HG03159 (cell line): ENCODE data around the gene VPREB1.
"Not testable (repeated sequence)": the region's sequence is repeated elsewhere in the genome, so short reads cannot be mapped to it uniquely, and the experiment has no call there.

ENCODE experiments used
- ATAC-seq: cut with Tn5 transposase; IDR thresholded peaks from one replicate; pipeline ENCODE4 v1.9.1; 2021; ENCODE audit warnings: mild to moderate bottlenecking, moderate library complexity; ENCODE audit not compliant: unreplicated experiment

VPREB1 gene

GRCh38 chr22:22245256-22245909, 797 bp downstream of the VPREB1 start:
- no peak for ATAC-seq

- ATAC-seq = no peak
Measured at GRCh38 chr22:22245935-22246525, 1.4 kb downstream of the VPREB1 start.

- no peak for ATAC-seq
Measured at GRCh38 chr22:22246706-22247105, 2.1 kb downstream of the VPREB1 start.

- no peak for ATAC-seq
Measured at GRCh38 chr22:22248878-22249277, 4.3 kb downstream of the VPREB1 start.

- ATAC-seq = not testable (repeated sequence)
Measured at GRCh38 chr22:22250651-22251050, 6.1 kb downstream of the VPREB1 start.

GRCh38 chr22:22256133-22256532, 11.5 kb downstream of the VPREB1 start:
- not testable (repeated sequence) for ATAC-seq

- ATAC-seq = not testable (repeated sequence)
Measured at GRCh38 chr22:22258597-22259415, 14.2 kb downstream of the VPREB1 start.

GRCh38 chr22:22260169-22260568, 15.6 kb downstream of the VPREB1 start:
- ATAC-seq = not testable (repeated sequence)

- not testable (repeated sequence) for ATAC-seq
Measured at GRCh38 chr22:22260586-22260985, 16.0 kb downstream of the VPREB1 start.

- not testable (repeated sequence) for ATAC-seq
Measured at GRCh38 chr22:22262332-22263074, 17.9 kb downstream of the VPREB1 start.

GRCh38 chr22:22263823-22264222, 19.2 kb downstream of the VPREB1 start:
- ATAC-seq = not testable (repeated sequence)

GRCh38 chr22:22270036-22270676, 25.6 kb downstream of the VPREB1 start:
- ATAC-seq = not testable (repeated sequence)

- ATAC-seq = not testable (repeated sequence)
Measured at GRCh38 chr22:22277423-22277822, 32.8 kb downstream of the VPREB1 start.

GRCh38 chr22:22284962-22285756, 40.6 kb downstream of the VPREB1 start:
- not testable (repeated sequence) for ATAC-seq

GRCh38 chr22:22286390-22287105, 42.0 kb downstream of the VPREB1 start:
- ATAC-seq = not testable (repeated sequence)

- not testable (repeated sequence) for ATAC-seq
Measured at GRCh38 chr22:22287106-22287626, 42.6 kb downstream of the VPREB1 start.

- ATAC-seq = not testable (repeated sequence)
Measured at GRCh38 chr22:22289666-22290065, 45.1 kb downstream of the VPREB1 start.

GRCh38 chr22:22291129-22291806, 46.7 kb downstream of the VPREB1 start:
- not testable (repeated sequence) for ATAC-seq
